SK-N-SH (cell line): ENCODE data around the gene KIF19. TPM values are rescaled to one million over a fixed set of nuclear protein-coding genes. Genes with fewer than 3 reads are reported as not detected.

ENCODE experiments used
- CTCF ChIA-PET: fragments of 300-600, 350-600 bp; formaldehyde crosslinking; extraction: SDS; loops from one replicate; lab custom pipeline; 2021; lab: Yijun Ruan, JAX
- POLR2A ChIA-PET: fragments of 350-600 bp; sonication (Branson Sonifier 250); formaldehyde crosslinking; extraction: SDS; loops from one replicate; lab custom pipeline; 2020; ENCODE audit warnings: antibody characterized with exemption, inconsistent platforms; lab: Yijun Ruan, JAX
- DNase-seq: peaks from one replicate; pipeline ENCODE4 v3.0.0; 2012
- H2AFZ ChIP-seq: fragments of 200-600 bp; sonication (generic); 2 replicates; pipeline ENCODE4 v1.8.1; 2016; ENCODE audit warnings: antibody characterized with exemption, mild to moderate bottlenecking, low read depth
- H3F3A ChIP-seq: fragments of 200-600 bp; sonication (generic); replicated peaks from 2 replicates; pipeline ENCODE3; 2016; ENCODE audit warnings: antibody characterized with exemption, mild to moderate bottlenecking; ENCODE audit not compliant: insufficient read depth
- H3K27ac ChIP-seq, 2 experiments: fragments of 200-500 bp in 1 of 2; fragments of 200-600 bp in 1 of 2; sonication (Bioruptor generic) in 1 of 2; sonication (generic), shearing (Covaris generic) in 1 of 2; 2 replicates each; pipeline versions ENCODE4 v1.5.1 to v1.6.1; 2014 to 2016; ENCODE audit warnings: low read depth in 2 of 2, inconsistent platforms in 1 of 2, low read length in 1 of 2, mild to moderate bottlenecking in 1 of 2, mixed read lengths in 1 of 2
- H3K27me3 ChIP-seq: fragments of 200-600 bp; sonication (generic), shearing (Covaris generic); 2 replicates; pipeline ENCODE4 v1.6.1; 2016; ENCODE audit warnings: mixed run types; ENCODE audit not compliant: insufficient read depth
- H3K36me3 ChIP-seq, 2 experiments: fragments of 200-500 bp in 1 of 2; fragments of 200-600 bp in 1 of 2; sonication (Bioruptor generic) in 1 of 2; sonication (generic) in 1 of 2; replicated peaks in 1 of 2; 2 replicates each; pipeline versions ENCODE3 to v1.5.1; 2014 to 2016; ENCODE audit warnings: low read length in 1 of 2, mild to moderate bottlenecking in 1 of 2; ENCODE audit not compliant: insufficient read depth in 2 of 2, control insufficient read depth in 1 of 2
- H3K4me1 ChIP-seq, 2 experiments: fragments of 200-500 bp in 1 of 2; fragments of 200-600 bp in 1 of 2; sonication (Bioruptor generic) in 1 of 2; sonication (generic), shearing (Covaris generic) in 1 of 2; 2 replicates each; pipeline versions ENCODE4 v1.5.1 to v1.6.1; 2014 to 2016; ENCODE audit warnings: low read depth in 1 of 2, low read length in 1 of 2, mixed run types in 1 of 2; ENCODE audit not compliant: insufficient read depth in 2 of 2, control insufficient read depth in 1 of 2
- H3K4me2 ChIP-seq: fragments of 200-600 bp; sonication (generic), shearing (Covaris generic); 2 replicates; pipeline ENCODE4 v1.6.1; 2017; ENCODE audit warnings: mixed run types
- H3K4me3 ChIP-seq, 2 experiments: fragments of 200-500 bp in 1 of 2; fragments of 200-600 bp in 1 of 2; sonication (Bioruptor generic) in 1 of 2; sonication (generic), shearing (Covaris generic) in 1 of 2; 2 replicates each; pipeline versions ENCODE4 v1.5.1 to v1.8.1; 2014 to 2016; ENCODE audit warnings: low read depth in 2 of 2, inconsistent platforms in 1 of 2, low read length in 1 of 2, mild to moderate bottlenecking in 1 of 2, mixed read lengths in 1 of 2, moderate library complexity in 1 of 2
- H3K79me2 ChIP-seq: fragments of 200-600 bp; sonication (generic); 2 replicates; pipeline ENCODE4 v1.8.1; 2017; ENCODE audit warnings: mild to moderate bottlenecking; ENCODE audit not compliant: insufficient read depth
- H3K9ac ChIP-seq: fragments of 200-600 bp; sonication (generic); 2 replicates; pipeline ENCODE4 v1.6.1; 2017; ENCODE audit warnings: mixed run types
- H3K9me2 ChIP-seq: fragments of 200-600 bp; sonication (generic); 2 replicates; pipeline ENCODE4 v1.6.1; 2017; ENCODE audit warnings: mixed run types
- H3K9me3 ChIP-seq: fragments of 200-600 bp; sonication (generic); 2 replicates; pipeline ENCODE4 v1.6.1; 2017; ENCODE audit warnings: mixed run types, mild to moderate bottlenecking, moderate library complexity
- H4K20me1 ChIP-seq: fragments of 200-600 bp; sonication (generic); 2 replicates; pipeline ENCODE4 v1.6.1; 2017; ENCODE audit warnings: mild to moderate bottlenecking, mixed run types; ENCODE audit not compliant: insufficient read depth
- ELF1 ChIP-seq: IDR thresholded peaks from 2 replicates; pipeline ENCODE4 v1.4.0; 2012
- GABPA ChIP-seq: IDR thresholded peaks from 2 replicates; pipeline ENCODE4 v1.4.0; 2012; ENCODE audit warnings: low read depth, mild to moderate bottlenecking
- GATA2 ChIP-seq: sonication (generic); formaldehyde crosslinking; IDR thresholded peaks from 2 replicates; pipeline ENCODE4 v1.5.0; 2020; ENCODE audit warnings: mild to moderate bottlenecking, missing genetic modification reagents
- IRF3 ChIP-seq: fragments of 150-350 bp; IDR thresholded peaks from 2 replicates; pipeline ENCODE4 v1.6.1; 2016; ENCODE audit warnings: mild to moderate bottlenecking, low read depth, low read length
- MEF2A ChIP-seq: IDR thresholded peaks from 2 replicates; pipeline ENCODE4 v1.4.0; 2012; ENCODE audit warnings: low read depth, borderline replicate concordance
- NRF1 ChIP-seq: IDR thresholded peaks from 2 replicates; pipeline ENCODE4 v1.6.1; 2012; ENCODE audit warnings: low read depth, mild to moderate bottlenecking, low read length
- RFX5 ChIP-seq: IDR thresholded peaks from 2 replicates; pipeline ENCODE4 v1.6.1; 2012; ENCODE audit warnings: mild to moderate bottlenecking, improper control_type of control experiment, low read length
- RXRA ChIP-seq: IDR thresholded peaks from 2 replicates; pipeline ENCODE4 v1.4.0; 2012; ENCODE audit warnings: low read depth, mild to moderate bottlenecking, borderline replicate concordance
- SIN3A ChIP-seq: IDR thresholded peaks from 2 replicates; pipeline ENCODE4 v1.6.1; 2012; ENCODE audit warnings: low read depth, mild to moderate bottlenecking, low read length, moderate library complexity, borderline replicate concordance
- SMC3 ChIP-seq: IDR thresholded peaks from 2 replicates; pipeline ENCODE4 v1.6.1; 2012; ENCODE audit warnings: low read depth, low read length, improper control_type of control experiment
- TAF1 ChIP-seq: IDR thresholded peaks from 2 replicates; pipeline ENCODE4 v1.6.1; 2012; ENCODE audit warnings: low read depth, mild to moderate bottlenecking, low read length, moderate library complexity, borderline replicate concordance
- TCF12 ChIP-seq: IDR thresholded peaks from 2 replicates; pipeline ENCODE4 v1.4.0; 2012
- TEAD4 ChIP-seq: IDR thresholded peaks from 2 replicates; pipeline ENCODE4 v1.4.0; 2012; ENCODE audit warnings: mild to moderate bottlenecking, borderline replicate concordance; ENCODE audit not compliant: insufficient read depth
- USF1 ChIP-seq: IDR thresholded peaks from 2 replicates; pipeline ENCODE4 v1.4.0; 2012; ENCODE audit warnings: low read depth, borderline replicate concordance
- USF2 ChIP-seq: fragments of 150-350 bp; IDR thresholded peaks from 2 replicates; pipeline ENCODE4 v1.6.1; 2017; ENCODE audit warnings: antibody characterized with exemption, low read length, low read depth, borderline replicate concordance
- ZBTB33 ChIP-seq: IDR thresholded peaks from 2 replicates; pipeline ENCODE4 v1.4.0; 2012; ENCODE audit warnings: low read depth, borderline replicate concordance
- WGBS: methylation state at CpG from one replicate; pipeline ENCODE4 v1.1.6; 2017; ENCODE audit warnings: low lambda C conversion rate; 5-methylcytosine and 5-hydroxymethylcytosine counted together
- polyA plus RNA-seq, 3 experiments: library from polyadenylated mRNA; depleted of rRNA; stranded (reverse); fragments of >200 nt; gene quantifications; 2 replicates each; pipeline ENCODE4 v1.2.3, GENCODE V29; 2012

The KIF19 gene
- polyA plus RNA-seq, 1 of the 3 experiments (the other 2 are of a cell fraction): not detected

GRCh38 chr17:74303305-74303704 is 22.7 kb upstream of the KIF19 start:
- no peaks in the 10 kb centered on the region for H3K36me3 ChIP-seq
- no peaks in the 10 kb centered on the region for H3K27me3 ChIP-seq
- H3K9me3 ChIP-seq: no peaks in the 10 kb centered on the region
- CTCF ChIA-PET: interaction anchor here (0.9 to 4.5 kb wide), 12 partner anchors 12 to 157 kb away, joined by 3 to 20 read pairs (median 6); partner anchors contain the start of genes BTBD17 and GPR142
- POLR2A ChIA-PET: no interaction called here
- no peaks in the 10 kb centered on the region for H3F3A ChIP-seq
- no peaks in the 10 kb centered on the region for H3K4me1 ChIP-seq
- H3K4me3 ChIP-seq: no peak overlapping the region
- no peaks in the 10 kb centered on the region for H3K79me2 ChIP-seq
- WGBS: 48% methylated on average over 8 of the region's 8 CpGs
- TF ChIP-seq ZBTB33 (no peak), USF2 (no peak), TEAD4 (no peak), MEF2A (no peak), GABPA (no peak), TCF12 (no peak), SIN3A (no peak), TAF1 (no peak), ELF1 (no peak), GATA2 (CRISPR knock-in tag) (no peak), RXRA (no peak), IRF3 (no peak), RFX5 (no peak), NRF1 (no peak), USF1 (no peak), SMC3 (no peak)
- TF ChIP-seq, all 33 proteins: peak for 0
- H3K9me2 ChIP-seq: no peaks in the 10 kb centered on the region
- no peak for DNase-seq
- H3K4me2 ChIP-seq: no peak overlapping the region
- no peak overlapping the region for H3K27ac ChIP-seq
- H2AFZ ChIP-seq: no peak overlapping the region
- H4K20me1 ChIP-seq: no peaks in the 10 kb centered on the region
- H3K9ac ChIP-seq: no peak overlapping the region
